DND-41 (cell line): ENCODE results near the gene CMTM7.

Experiments used
- ATAC-seq: fragments of 200-7000 bp; cut with Tn5 transposase; 3 replicates; pipeline ENCODE4 v1.9.1; 2021; ENCODE audit warnings: low read depth; ENCODE audit not compliant: insufficient read depth
- DNase-seq: peaks from one replicate; pipeline ENCODE4 v3.0.0-alpha.2; 2020
- H2AFZ ChIP-seq: 2 replicates; pipeline ENCODE4 v1.6.0; 2012; ENCODE audit warnings: low read depth, low read length
- H3K27ac ChIP-seq: 2 replicates; pipeline ENCODE4 v1.5.1; 2012; ENCODE audit warnings: low read length, inconsistent platforms
- H3K27me3 ChIP-seq: fragments of 200-600 bp; sonication (generic); 2 replicates; pipeline ENCODE4 v1.6.0; 2012; ENCODE audit warnings: low read length, mild to moderate bottlenecking, inconsistent platforms; ENCODE audit not compliant: insufficient read depth, poor library complexity
- H3K36me3 ChIP-seq: 2 replicates; pipeline ENCODE4 v1.5.1; 2012; ENCODE audit warnings: low read length, inconsistent platforms; ENCODE audit not compliant: insufficient read depth
- H3K4me1 ChIP-seq: 2 replicates; pipeline ENCODE4 v1.5.1; 2012; ENCODE audit warnings: mild to moderate bottlenecking, low read length; ENCODE audit not compliant: insufficient read depth
- H3K4me2 ChIP-seq: 2 replicates; pipeline ENCODE4 v1.6.0; 2012; ENCODE audit warnings: mild to moderate bottlenecking, moderate library complexity, low read length, inconsistent platforms; ENCODE audit not compliant: insufficient read depth
- H3K4me3 ChIP-seq, 2 experiments: fragments of 200-600 bp in 1 of 2; shearing (Covaris generic) in 1 of 2; 2 replicates each; pipeline ENCODE4 v1.5.1; 2012 to 2016; ENCODE audit warnings: inconsistent platforms in 2 of 2, low read length in 2 of 2, mild to moderate bottlenecking in 2 of 2, low read depth in 1 of 2, moderate library complexity in 1 of 2
- H3K79me2 ChIP-seq: 2 replicates; pipeline ENCODE4 v1.6.0; 2012; ENCODE audit warnings: low read length, inconsistent platforms; ENCODE audit not compliant: insufficient read depth
- H3K9ac ChIP-seq: 2 replicates; pipeline ENCODE4 v1.6.0; 2012; ENCODE audit warnings: low read depth, mild to moderate bottlenecking, inconsistent platforms, low read length, moderate library complexity
- H3K9me3 ChIP-seq: 2 replicates; pipeline ENCODE4 v1.5.1; 2012; ENCODE audit warnings: low read length, moderate library complexity, mild to moderate bottlenecking, inconsistent platforms; ENCODE audit not compliant: insufficient read depth, severe bottlenecking
- H4K20me1 ChIP-seq: 2 replicates; pipeline ENCODE4 v1.6.0; 2012; ENCODE audit warnings: low read length; ENCODE audit not compliant: insufficient read depth
- CTCF ChIP-seq: IDR thresholded peaks from 2 replicates; pipeline ENCODE4 v1.5.1; 2012; ENCODE audit warnings: borderline replicate concordance, low read length, moderate library complexity, mild to moderate bottlenecking; ENCODE audit not compliant: poor library complexity, severe bottlenecking; ENCODE audit errors: extremely low read depth
- EZH2 ChIP-seq: IDR thresholded peaks from 3 replicates; pipeline ENCODE4 v1.6.1; 2012; ENCODE audit warnings: borderline replicate concordance, low read depth, mild to moderate bottlenecking, moderate library complexity, low read length, inconsistent platforms; ENCODE audit not compliant: severe bottlenecking

CMTM7 gene

GRCh38 chr3:32495609-32496008, 104.0 kb downstream of the CMTM7 start:
- Histone ChIP-seq H3K9ac (no peak overlapping the region), H3K79me2 (peaks cover 78% of the 10 kb centered on the region), H3K4me2 (no peak overlapping the region), H3K27ac (no peak overlapping the region), H3K36me3 (peaks cover 11% of the 10 kb centered on the region), H3K27me3 (no peaks in the 10 kb centered on the region), H2AFZ (no peak overlapping the region), H4K20me1 (peaks cover 9% of the 10 kb centered on the region; the same call in 1 of the 2 replicates), H3K4me1 (peaks cover 14% of the 10 kb centered on the region), H3K4me3 (no peak overlapping the region), H3K9me3 (no peaks in the 10 kb centered on the region)
- ATAC-seq (no peak), DNase-seq (no peak)
- TF ChIP-seq EZH2 (no peak), CTCF (no peak)

- H3K36me3 ChIP-seq: 0 out of 2 replicates have a peak, but pooled peaks cover 3% of the 10 kb centered on the region
- H3K4me3 ChIP-seq: no peak overlapping the region
- peaks cover 34% of the 10 kb centered on the region for H3K4me1 ChIP-seq
- peaks cover 76% of the 10 kb centered on the region for H3K79me2 ChIP-seq
- no peak overlapping the region for H3K9ac ChIP-seq
- DNase-seq: no peak
- H3K27me3 ChIP-seq: no peaks in the 10 kb centered on the region
- no peaks in the 10 kb centered on the region for H3K9me3 ChIP-seq
- no peak for ATAC-seq
- TF ChIP-seq CTCF: no peak
- TF ChIP-seq EZH2: no peak
- no peak overlapping the region for H3K27ac ChIP-seq
- peaks cover 14% of the 10 kb centered on the region; the same call in 1 of the 2 replicates for H4K20me1 ChIP-seq
- H3K4me2 ChIP-seq: no peak overlapping the region
- no peak overlapping the region for H2AFZ ChIP-seq
These were observed 106.6 kb downstream of the CMTM7 start for GRCh38 chr3:32498252-32498651.

- DNase-seq (no peak), ATAC-seq (no peak)
- Histone ChIP-seq H3K36me3 (0 out of 2 replicates have a peak, but pooled peaks cover 3% of the 10 kb centered on the region), H3K27me3 (no peaks in the 10 kb centered on the region), H3K27ac (no peak overlapping the region), H2AFZ (no peak overlapping the region), H3K4me2 (no peak overlapping the region), H3K4me1 (peaks cover 36% of the 10 kb centered on the region), H3K4me3 (no peak overlapping the region), H4K20me1 (peaks cover 9% of the 10 kb centered on the region; the same call in 1 of the 2 replicates), H3K9me3 (no peaks in the 10 kb centered on the region), H3K79me2 (peaks cover 69% of the 10 kb centered on the region), H3K9ac (no peak overlapping the region)
- TF ChIP-seq CTCF (no peak), EZH2 (no peak)
These were observed 107.3 kb downstream of the CMTM7 start for GRCh38 chr3:32498992-32499391.

- DNase-seq: no peak
- peak overlapping the region; percentile 98; the same call in 1 of the 2 replicates for H3K4me2 ChIP-seq
- no peak overlapping the region for H3K27ac ChIP-seq
- no peaks in the 10 kb centered on the region for H3K27me3 ChIP-seq
- 0 out of 2 replicates have a peak, but pooled peaks cover 3% of the 10 kb centered on the region for H3K36me3 ChIP-seq
- H3K9ac ChIP-seq: no peak overlapping the region
- no peak for TF ChIP-seq CTCF
- TF ChIP-seq EZH2: no peak
- H4K20me1 ChIP-seq: peaks cover 9% of the 10 kb centered on the region; the same call in 1 of the 2 replicates
- H3K9me3 ChIP-seq: no peaks in the 10 kb centered on the region
- peaks cover 36% of the 10 kb centered on the region for H3K4me1 ChIP-seq
- no peak overlapping the region for H3K4me3 ChIP-seq
- no peak overlapping the region for H2AFZ ChIP-seq
- peaks cover 65% of the 10 kb centered on the region for H3K79me2 ChIP-seq
- no peak for ATAC-seq
These were observed 107.9 kb downstream of the CMTM7 start for GRCh38 chr3:32499585-32499984.
